MM.1S (cell line): ENCODE data around the gene CD48.
A peak's percentile ranks its signal among the peaks of the same experiment; 100 is the strongest.

Source experiments
- DNase-seq: peaks from one replicate; pipeline ENCODE4 v3.0.0-alpha.2; 2015
- H2AFZ ChIP-seq: fragments of 300-600 bp; sonication (generic); 2 replicates; pipeline ENCODE4 v1.6.0; 2016; ENCODE audit warnings: antibody characterized with exemption, low read length
- H3F3A ChIP-seq: fragments of 300-600 bp; sonication (generic); 2 replicates; pipeline ENCODE4 v1.6.1; 2016; ENCODE audit warnings: mild to moderate bottlenecking, antibody characterized with exemption, low read length, moderate library complexity, mixed read lengths; ENCODE audit not compliant: insufficient read depth
- H3K27ac ChIP-seq: fragments of 300-600 bp; sonication (generic); 2 replicates; pipeline ENCODE4 v1.5.1; 2016; ENCODE audit warnings: mild to moderate bottlenecking, low read length
- H3K27me3 ChIP-seq: fragments of 300-600 bp; sonication (generic); replicated peaks from 2 replicates; pipeline ENCODE4 v1.6.0; 2016; ENCODE audit warnings: low read length; ENCODE audit not compliant: insufficient read depth
- H3K36me3 ChIP-seq: fragments of 300-600 bp; sonication (generic); replicated peaks from 2 replicates; pipeline ENCODE4 v1.6.1; 2016; ENCODE audit warnings: mild to moderate bottlenecking, low read length, mixed read lengths; ENCODE audit not compliant: insufficient read depth
- H3K4me1 ChIP-seq: fragments of 300-600 bp; sonication (generic); 2 replicates; pipeline ENCODE4 v1.6.1; 2016; ENCODE audit warnings: low read length, mixed read lengths
- H3K4me2 ChIP-seq: fragments of 300-600 bp; sonication (generic); 2 replicates; pipeline ENCODE4 v1.6.0; 2016; ENCODE audit warnings: low read depth, low read length
- H3K4me3 ChIP-seq: fragments of 300-600 bp; sonication (generic); 2 replicates; pipeline ENCODE4 v1.5.1; 2016; ENCODE audit warnings: low read length, mixed read lengths
- H3K79me2 ChIP-seq: fragments of 300-600 bp; sonication (generic); 2 replicates; pipeline ENCODE4 v1.6.1; 2016; ENCODE audit warnings: mixed run types, low read length, mixed read lengths
- H3K9ac ChIP-seq: fragments of 300-600 bp; sonication (generic); 2 replicates; pipeline ENCODE4 v1.6.1; 2016; ENCODE audit warnings: low read length, mixed read lengths
- H3K9me2 ChIP-seq: fragments of 300-600 bp; sonication (generic); replicated peaks from 2 replicates; pipeline ENCODE4 v1.6.1; 2016; ENCODE audit warnings: mild to moderate bottlenecking, low read length, mixed read lengths; ENCODE audit not compliant: insufficient read depth
- H3K9me3 ChIP-seq: fragments of 300-600 bp; sonication (generic); replicated peaks from 2 replicates; pipeline ENCODE4 v1.6.1; 2016; ENCODE audit warnings: mild to moderate bottlenecking, low read length, mixed read lengths; ENCODE audit not compliant: insufficient read depth
- H4K20me1 ChIP-seq: fragments of 300-600 bp; sonication (generic); 2 replicates; pipeline ENCODE4 v1.6.1; 2016; ENCODE audit warnings: mild to moderate bottlenecking, low read length, moderate library complexity, mixed read lengths; ENCODE audit not compliant: insufficient read depth
- EZH2 ChIP-seq: fragments of 300-600 bp; sonication (generic); optimal IDR thresholded peaks from 2 replicates; pipeline ENCODE3; 2017; ENCODE audit warnings: low read depth, mild to moderate bottlenecking, antibody characterized with exemption, low read length, mixed read lengths
- EZH2phosphoT487 ChIP-seq: fragments of 300-600 bp; sonication (generic); IDR thresholded peaks from 2 replicates; pipeline ENCODE4 v1.6.1; 2018; ENCODE audit warnings: antibody characterized with exemption, low read length
- TF ChIP-seq, protein P1 (sequence below): fragments of 300-600 bp; sonication (generic); IDR thresholded peaks from 2 replicates; pipeline ENCODE4 v1.5.1; 2016; ENCODE audit warnings: antibody characterized with exemption, low read length, mixed read lengths

Gene CD48

DNA sequence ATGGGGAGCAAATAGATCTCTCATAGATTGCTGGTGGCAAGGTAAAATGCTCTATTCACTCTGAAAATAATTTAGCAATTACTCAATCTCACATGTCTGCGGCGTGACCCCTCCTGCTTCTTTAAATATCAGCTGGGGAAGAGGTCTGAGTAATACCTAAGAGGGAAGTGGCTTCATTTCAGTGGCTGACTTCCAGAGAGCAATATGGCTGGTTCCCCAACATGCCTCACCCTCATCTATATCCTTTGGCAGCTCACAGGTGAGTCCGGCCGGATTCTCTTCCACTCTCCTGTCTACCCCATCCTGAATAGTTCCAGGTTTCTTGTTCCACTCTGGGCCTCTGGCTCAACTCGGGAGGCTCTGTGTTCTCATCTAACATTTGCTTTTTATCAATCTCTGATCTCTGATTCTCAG, 27.5 kb upstream of the CD48 start, which contains the start of gene SLAMF7:
Gene SLAMF7, plus strand, starts transcription at position 150 of the 414 bp plus-strand sequence. Its CDS starts 55 bp downstream, at position 205.
- Histone ChIP-seq H3K79me2 (peaks cover 62% of the 10 kb centered on the region), H4K20me1 (no peaks in the 10 kb centered on the region), H3K27ac (peak within 1 kb of the TSS; percentile 88), H3K4me2 (peak within 1 kb of the TSS; percentile 92), H3K4me1 (peaks cover 49% of the 10 kb centered on the region), H3K4me3 (peak within 1 kb of the TSS; percentile 81), H3K9ac (peak within 1 kb of the TSS; percentile 86), H3K36me3 (no peaks in the 10 kb centered on the region), H3K9me3 (no peaks in the 10 kb centered on the region), H3F3A (peaks cover 58% of the 10 kb centered on the region), H3K27me3 (no peaks in the 10 kb centered on the region), H3K9me2 (no peaks in the 10 kb centered on the region), H2AFZ (peak within 1 kb of the TSS; percentile 7)
- DNase-seq, result peak; percentile 75
- TF ChIP-seq EZH2 (no peak), EZH2phosphoT487 (no peak)
- TF ChIP-seq, protein P1, sequence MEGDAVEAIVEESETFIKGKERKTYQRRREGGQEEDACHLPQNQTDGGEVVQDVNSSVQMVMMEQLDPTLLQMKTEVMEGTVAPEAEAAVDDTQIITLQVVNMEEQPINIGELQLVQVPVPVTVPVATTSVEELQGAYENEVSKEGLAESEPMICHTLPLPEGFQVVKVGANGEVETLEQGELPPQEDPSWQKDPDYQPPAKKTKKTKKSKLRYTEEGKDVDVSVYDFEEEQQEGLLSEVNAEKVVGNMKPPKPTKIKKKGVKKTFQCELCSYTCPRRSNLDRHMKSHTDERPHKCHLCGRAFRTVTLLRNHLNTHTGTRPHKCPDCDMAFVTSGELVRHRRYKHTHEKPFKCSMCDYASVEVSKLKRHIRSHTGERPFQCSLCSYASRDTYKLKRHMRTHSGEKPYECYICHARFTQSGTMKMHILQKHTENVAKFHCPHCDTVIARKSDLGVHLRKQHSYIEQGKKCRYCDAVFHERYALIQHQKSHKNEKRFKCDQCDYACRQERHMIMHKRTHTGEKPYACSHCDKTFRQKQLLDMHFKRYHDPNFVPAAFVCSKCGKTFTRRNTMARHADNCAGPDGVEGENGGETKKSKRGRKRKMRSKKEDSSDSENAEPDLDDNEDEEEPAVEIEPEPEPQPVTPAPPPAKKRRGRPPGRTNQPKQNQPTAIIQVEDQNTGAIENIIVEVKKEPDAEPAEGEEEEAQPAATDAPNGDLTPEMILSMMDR, result no peak

DNA sequence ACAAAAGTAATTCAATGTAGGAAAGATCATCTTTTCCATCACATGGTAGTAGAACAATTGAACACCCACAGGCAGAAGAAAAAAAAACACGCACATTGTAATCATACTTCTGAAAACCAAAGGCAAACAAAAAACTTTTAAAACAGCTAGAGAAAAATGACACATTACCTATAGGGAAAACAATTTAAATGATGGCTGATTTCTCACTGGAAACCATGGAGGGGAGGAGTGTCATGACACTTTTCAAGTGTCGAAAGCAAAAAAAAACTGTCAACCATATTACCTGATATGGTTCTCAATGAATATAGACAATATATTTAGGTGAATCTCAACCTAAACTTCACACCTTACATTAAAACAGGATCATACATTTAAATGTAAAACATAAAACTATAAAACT, 26.6 kb upstream of the CD48 start:
- H3K36me3 ChIP-seq, result no peaks in the 10 kb centered on the region
- peak overlapping the region; percentile 81 for H3K4me3 ChIP-seq
- peaks cover 54% of the 10 kb centered on the region for H3K79me2 ChIP-seq
- no peaks in the 10 kb centered on the region for H3K9me2 ChIP-seq
- no peaks in the 10 kb centered on the region for H3K27me3 ChIP-seq
- H3K4me2 ChIP-seq, result peak overlapping the region; percentile 92
- H3F3A ChIP-seq, result peaks cover 50% of the 10 kb centered on the region
- H2AFZ ChIP-seq, result no peak overlapping the region
- no peaks in the 10 kb centered on the region for H4K20me1 ChIP-seq
- no peaks in the 10 kb centered on the region for H3K9me3 ChIP-seq
- peaks cover 48% of the 10 kb centered on the region for H3K4me1 ChIP-seq
- TF ChIP-seq EZH2 (no peak), EZH2phosphoT487 (no peak)
- TF ChIP-seq, protein P1, result no peak
- peak overlapping the region; percentile 88; the same call in 1 of the 2 replicates for H3K27ac ChIP-seq
- peak overlapping the region; percentile 86; the same call in 1 of the 2 replicates for H3K9ac ChIP-seq
- no peak for DNase-seq

DNA sequence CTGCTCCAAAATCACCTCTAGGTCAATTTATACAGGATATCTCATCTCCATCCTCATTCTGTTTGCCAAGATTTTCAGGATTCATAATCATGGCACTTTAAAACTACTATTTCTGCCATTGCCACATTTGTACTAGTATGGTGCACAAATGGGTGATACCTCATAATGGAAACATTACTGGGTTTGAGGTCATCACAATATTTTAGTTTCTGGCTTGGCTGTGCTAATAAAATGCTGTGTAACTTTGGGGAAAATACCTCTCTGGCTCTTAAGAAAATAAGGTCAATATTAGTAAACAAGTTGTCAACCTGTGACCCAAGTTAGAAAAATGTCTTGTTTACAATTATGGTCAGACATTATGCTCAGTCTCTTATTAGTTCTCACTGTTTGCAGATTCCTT, 22.7 kb upstream of the CD48 start:
- Histone ChIP-seq H3K9ac (no peak overlapping the region), H3K9me3 (no peaks in the 10 kb centered on the region), H3K4me2 (peak overlapping the region; percentile 42), H3K36me3 (no peaks in the 10 kb centered on the region), H3K4me3 (no peak overlapping the region), H2AFZ (no peak overlapping the region), H4K20me1 (no peaks in the 10 kb centered on the region), H3K27ac (peak overlapping the region; percentile 12; the same call in 1 of the 2 replicates), H3K79me2 (peaks cover 14% of the 10 kb centered on the region), H3K27me3 (no peaks in the 10 kb centered on the region), H3F3A (peaks cover 10% of the 10 kb centered on the region), H3K4me1 (peaks cover 42% of the 10 kb centered on the region), H3K9me2 (no peaks in the 10 kb centered on the region)
- TF ChIP-seq EZH2 (no peak), EZH2phosphoT487 (no peak)
- TF ChIP-seq, protein P1, result no peak
- no peak for DNase-seq
